Vagina (tissue), 2 donors: Measurements from ENCODE around the gene NUBPL.

ENCODE experiments used
- CTCF ChIP-seq, 3 experiments: fragments of 450-650 bp in 2 of 3; fragments of 200-600 bp in 1 of 3; sonication (generic) in 1 of 3; IDR thresholded peaks; one replicate each; pipeline ENCODE4 v1.5.1; 2017 to 2019; ENCODE audit warnings: antibody characterized with exemption in 3 of 3, mild to moderate bottlenecking in 2 of 3, moderate library complexity in 2 of 3
- POLR2A ChIP-seq, 2 donors: fragments of 450-650 bp; IDR thresholded peaks; one replicate each; pipeline ENCODE4 v1.6.1; 2017; ENCODE audit warnings: antibody characterized with exemption in 2 of 2, mild to moderate bottlenecking in 2 of 2, moderate library complexity in 2 of 2

- TF ChIP-seq POLR2A (IDR thresholded peaks at IDR 0.05) (no peak), CTCF (IDR thresholded peaks at IDR 0.05) (no peak)
These were observed 241.6 kb downstream of the NUBPL start for GRCh38 chr14:31802838-31803237.
